Measurements from ENCODE around the gene ATP2B2.
"Not testable (repeated sequence)": the region's sequence is repeated elsewhere in the genome, so short reads cannot be mapped to it uniquely, and the experiment has no call there.

Gene ATP2B2

DNA sequence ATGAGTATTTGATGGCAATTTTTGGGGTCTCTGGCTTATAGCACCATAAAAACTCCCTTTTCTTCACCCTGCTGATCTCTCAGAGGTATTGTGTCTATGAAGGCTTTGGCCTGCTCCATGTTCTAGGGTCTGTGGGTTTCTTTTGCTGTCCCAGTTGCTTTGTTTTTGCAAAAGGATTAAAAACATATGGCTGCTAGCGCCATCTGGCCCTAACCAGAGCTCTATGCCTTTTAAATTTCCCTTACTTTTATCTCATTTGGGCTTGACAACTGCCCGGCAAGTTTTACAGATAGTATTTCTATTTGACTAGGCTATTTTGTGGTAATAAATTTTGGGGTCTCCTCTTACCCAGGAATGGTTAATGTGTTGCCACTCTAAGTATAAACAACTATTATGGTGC is 206.2 kb downstream of the ATP2B2 start:
- no peak overlapping the region for H3K4me3 ChIP-seq (ENCODE audit: low read depth, low read length)
- TF ChIP-seq, protein P1, sequence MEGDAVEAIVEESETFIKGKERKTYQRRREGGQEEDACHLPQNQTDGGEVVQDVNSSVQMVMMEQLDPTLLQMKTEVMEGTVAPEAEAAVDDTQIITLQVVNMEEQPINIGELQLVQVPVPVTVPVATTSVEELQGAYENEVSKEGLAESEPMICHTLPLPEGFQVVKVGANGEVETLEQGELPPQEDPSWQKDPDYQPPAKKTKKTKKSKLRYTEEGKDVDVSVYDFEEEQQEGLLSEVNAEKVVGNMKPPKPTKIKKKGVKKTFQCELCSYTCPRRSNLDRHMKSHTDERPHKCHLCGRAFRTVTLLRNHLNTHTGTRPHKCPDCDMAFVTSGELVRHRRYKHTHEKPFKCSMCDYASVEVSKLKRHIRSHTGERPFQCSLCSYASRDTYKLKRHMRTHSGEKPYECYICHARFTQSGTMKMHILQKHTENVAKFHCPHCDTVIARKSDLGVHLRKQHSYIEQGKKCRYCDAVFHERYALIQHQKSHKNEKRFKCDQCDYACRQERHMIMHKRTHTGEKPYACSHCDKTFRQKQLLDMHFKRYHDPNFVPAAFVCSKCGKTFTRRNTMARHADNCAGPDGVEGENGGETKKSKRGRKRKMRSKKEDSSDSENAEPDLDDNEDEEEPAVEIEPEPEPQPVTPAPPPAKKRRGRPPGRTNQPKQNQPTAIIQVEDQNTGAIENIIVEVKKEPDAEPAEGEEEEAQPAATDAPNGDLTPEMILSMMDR (IDR thresholded peaks at IDR 0.05; ENCODE audit: low read depth, low read length): no peak

DNA sequence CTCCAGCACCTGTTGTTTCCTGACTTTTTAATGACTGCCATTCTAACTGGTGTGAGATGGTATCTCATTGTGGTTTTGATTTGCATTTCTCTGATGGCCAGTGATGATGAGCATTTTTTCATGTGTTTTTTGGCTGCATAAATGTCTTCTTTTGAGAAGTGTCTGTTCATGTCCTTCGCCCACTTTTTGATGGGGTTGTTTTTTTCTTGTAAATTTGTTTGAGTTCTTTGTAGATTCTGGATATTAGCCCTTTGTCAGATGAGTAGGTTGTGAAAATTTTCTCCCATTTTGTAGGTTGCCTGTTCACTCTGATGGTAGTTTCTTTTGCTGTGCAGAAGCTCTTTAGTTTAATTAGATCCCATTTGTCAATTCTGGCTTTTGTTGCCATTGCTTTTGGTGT is 207.3 kb downstream of the ATP2B2 start:
- not testable (repeated sequence) for H3K4me3 ChIP-seq (ENCODE audit: low read depth, low read length)

DNA sequence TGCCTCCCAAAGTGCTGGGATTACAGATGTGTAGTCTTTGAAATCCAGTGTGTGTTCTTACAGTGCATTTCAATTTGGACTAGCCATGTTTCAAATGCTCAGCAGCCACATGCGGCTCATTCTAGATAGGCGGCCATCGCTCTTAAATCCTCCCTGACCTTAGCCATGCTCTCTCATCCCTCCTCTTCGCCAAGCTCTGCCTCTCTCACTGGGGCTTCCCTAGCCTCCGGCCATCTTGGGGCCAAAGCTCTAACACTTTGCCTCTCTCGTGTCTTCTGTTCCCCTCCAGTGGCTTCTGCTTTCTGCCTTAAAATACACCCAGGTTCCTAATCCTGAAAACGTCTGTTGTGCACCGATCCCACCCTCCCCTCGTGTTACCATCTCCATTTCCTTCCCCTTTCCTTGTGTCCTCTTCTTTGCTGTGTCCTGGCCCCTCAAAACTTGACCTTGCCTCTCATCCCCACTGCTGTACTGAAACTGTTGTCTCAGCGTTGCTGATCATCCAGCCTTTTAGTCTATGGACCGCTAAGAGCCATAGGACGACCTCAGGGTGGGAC is 211.3 kb downstream of the ATP2B2 start:
- H3K4me3 ChIP-seq (ENCODE audit: low read depth, low read length): no peak overlapping the region
- TF ChIP-seq, protein P1 (IDR thresholded peaks at IDR 0.05; ENCODE audit: low read depth, low read length): no peak

DNA sequence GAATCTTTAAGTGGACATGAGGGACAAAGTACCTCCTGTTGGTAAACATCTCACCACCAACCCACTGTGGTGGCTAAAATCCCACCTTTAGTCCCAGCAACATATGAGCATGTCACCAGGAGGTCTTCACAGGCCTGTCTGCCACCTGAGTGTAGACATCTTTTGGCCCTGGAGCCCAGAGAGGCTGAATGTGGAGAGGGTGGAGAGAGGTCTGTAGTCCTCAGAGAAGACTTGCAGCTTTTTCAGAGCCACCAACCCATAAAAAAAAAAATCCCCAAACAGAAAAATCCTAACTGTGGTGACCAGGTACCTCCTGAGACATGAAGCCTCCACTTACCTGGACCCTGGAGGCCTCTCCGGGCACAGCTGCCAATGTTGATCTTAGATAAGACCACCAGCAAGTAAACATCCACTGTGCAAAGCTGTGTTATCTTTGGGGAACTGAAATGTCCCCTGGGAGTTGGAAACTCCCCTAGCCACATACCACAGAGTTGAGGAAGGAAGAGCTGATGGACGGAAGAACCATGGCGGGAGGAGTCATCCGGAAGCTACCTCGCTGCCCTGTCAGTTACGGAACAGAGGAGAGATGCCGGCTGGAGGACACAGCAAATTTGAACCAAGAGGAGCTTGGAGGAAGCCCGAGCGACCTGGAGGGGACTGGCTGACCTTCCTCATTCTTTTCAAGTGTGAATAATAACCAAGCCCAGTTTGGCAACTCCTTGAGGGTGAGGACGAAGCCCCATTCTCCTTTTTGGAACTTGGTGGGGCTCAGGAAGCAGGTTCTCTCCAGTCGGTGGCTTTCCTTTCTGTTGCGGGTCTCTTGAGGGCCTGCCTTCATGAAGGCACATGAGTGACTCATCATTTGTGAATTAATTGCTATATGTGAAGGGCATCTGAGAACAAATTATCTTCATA is 212.6 kb downstream of the ATP2B2 start, which contains the start of gene GHRL:
Gene GHRL (minus strand): TSS at position 443 of the 915 bp plus-strand sequence. CDS start 2,767 bp downstream, outside the sequence.
- H3K4me3 ChIP-seq (ENCODE audit: low read depth, low read length): no peak within 1 kb of the TSS
- TF ChIP-seq, protein P1 (IDR thresholded peaks at IDR 0.05; ENCODE audit: low read depth, low read length): no peak

DNA sequence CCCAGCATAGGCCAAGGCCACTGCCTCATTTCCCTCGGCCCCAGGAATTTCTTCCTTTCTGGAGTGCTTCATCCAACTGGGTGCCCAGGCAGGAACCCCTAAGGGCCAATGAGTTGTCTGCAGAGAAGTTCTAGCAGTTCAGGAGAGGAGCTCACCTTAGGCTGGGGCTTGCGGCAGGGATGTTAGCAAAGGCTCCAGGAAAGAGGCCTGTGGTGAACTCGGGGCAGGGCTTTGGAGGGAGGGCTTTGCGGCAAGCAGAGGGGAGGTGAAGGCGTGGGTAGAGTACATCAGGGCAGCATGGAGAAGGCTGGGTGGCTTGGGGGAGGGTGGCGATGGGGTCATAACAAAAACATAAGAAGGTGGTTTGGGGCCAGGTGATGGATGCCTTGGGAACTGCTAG is 213.7 kb downstream of the ATP2B2 start:
- TF ChIP-seq, protein P1 (IDR thresholded peaks at IDR 0.05; ENCODE audit: low read depth, low read length): no peak
- H3K4me3 ChIP-seq (ENCODE audit: low read depth, low read length): no peak overlapping the region

DNA sequence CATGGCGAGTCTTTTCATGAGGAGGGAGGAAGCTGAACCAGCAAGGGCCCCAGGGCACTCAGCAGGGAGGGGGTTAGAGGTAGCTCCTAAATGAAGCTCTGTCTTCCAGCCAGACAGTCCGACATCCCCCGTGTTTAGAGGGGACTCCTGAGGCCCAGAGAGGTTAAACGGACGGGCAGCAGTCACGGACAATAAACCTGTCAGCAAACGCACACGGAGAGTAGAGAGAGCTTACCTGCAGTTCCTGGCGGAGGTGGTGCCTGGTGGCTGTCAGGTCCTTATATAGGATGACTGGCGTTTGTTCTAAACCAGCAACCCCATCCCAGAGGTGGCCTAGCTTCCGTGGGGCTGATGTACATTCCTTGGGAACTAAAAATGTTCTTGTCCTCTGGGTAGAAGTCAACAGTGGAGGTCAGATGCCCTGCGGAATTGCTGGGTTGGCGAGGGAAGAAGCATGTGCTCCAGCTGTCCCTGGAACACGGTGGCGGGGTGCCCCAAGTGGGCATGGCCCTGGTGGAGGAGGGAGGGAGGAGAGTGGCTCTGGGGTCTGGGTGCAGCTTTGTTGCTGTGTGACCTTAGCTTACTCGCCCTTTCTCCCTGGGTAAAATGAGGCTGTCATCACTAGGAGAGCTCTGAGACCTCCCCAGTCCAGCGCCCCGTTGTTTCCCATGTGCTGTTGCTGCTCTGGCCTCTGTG is 214.8 kb downstream of the ATP2B2 start:
- H3K4me3 ChIP-seq (ENCODE audit: low read depth, low read length): no peak overlapping the region
- TF ChIP-seq, protein P1 (IDR thresholded peaks at IDR 0.05; ENCODE audit: low read depth, low read length): no peak

DNA sequence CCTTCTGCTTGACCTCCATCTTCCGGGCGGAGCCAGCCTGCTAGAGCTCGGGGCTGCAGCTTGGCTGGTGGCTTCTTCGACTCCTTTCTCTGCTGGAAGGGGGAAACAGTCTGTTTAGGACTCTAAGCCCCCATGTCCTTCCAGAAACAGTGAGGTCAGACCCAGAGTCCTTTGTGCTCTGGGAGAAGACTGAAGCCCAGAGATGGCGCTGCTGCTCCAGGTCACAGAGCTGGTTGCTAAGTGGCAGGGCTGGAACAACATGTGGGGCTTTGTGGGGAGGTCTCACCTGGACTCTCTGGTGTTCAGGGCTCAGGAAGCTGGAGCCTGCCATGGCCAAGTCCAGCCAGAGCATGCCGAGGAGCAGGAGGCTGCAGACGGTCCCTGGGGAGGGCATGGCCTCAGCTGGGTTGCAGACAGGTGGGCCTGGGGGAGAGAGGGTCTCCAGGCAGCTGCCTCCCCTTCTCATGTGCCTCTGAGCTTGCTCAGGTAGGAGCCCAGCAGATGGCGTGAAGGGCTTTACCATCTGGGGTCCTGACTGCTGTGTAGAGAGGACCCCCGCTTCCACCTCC is 215.5 kb downstream of the ATP2B2 start:
- TF ChIP-seq, protein P1 (IDR thresholded peaks at IDR 0.05; ENCODE audit: low read depth, low read length): no peak

More for the DNA sequence above, 215.5 kb downstream of the ATP2B2 start:
- no peak overlapping the region for H3K4me3 ChIP-seq (ENCODE audit: low read depth, low read length)
